RWPE2 (cell line): ENCODE measurements around the gene PCDH1.

Experiments
- ATAC-seq: fragments of 200-7000 bp; cut with Tn5 transposase; 3 replicates; pipeline ENCODE4 v1.9.1; 2021; ENCODE audit warnings: low read depth
- DNase-seq: peaks from one replicate; pipeline ENCODE4 v3.0.0-alpha.2; 2020; ENCODE audit warnings: low spot score
- H3K27ac ChIP-seq: fragments of 450-650 bp; 2 replicates; pipeline ENCODE4 v1.5.1; 2017; ENCODE audit warnings: mild to moderate bottlenecking; ENCODE audit not compliant: poor library complexity, severe bottlenecking
- H3K27me3 ChIP-seq: fragments of 250-450 bp; sonication (Bioruptor Pico); 2 replicates; pipeline ENCODE4 v1.5.1; 2021; ENCODE audit warnings: mild to moderate bottlenecking, moderate library complexity; ENCODE audit not compliant: insufficient read depth, poor library complexity, severe bottlenecking
- H3K36me3 ChIP-seq: fragments of 250-450 bp; sonication (Bioruptor Pico); 2 replicates; pipeline ENCODE4 v1.5.1; 2020; ENCODE audit warnings: low read depth, mild to moderate bottlenecking, moderate library complexity
- H3K4me1 ChIP-seq: fragments of 250-450 bp; sonication (Bioruptor Pico); 2 replicates; pipeline ENCODE4 v1.5.1; 2021; ENCODE audit warnings: mild to moderate bottlenecking, moderate library complexity; ENCODE audit not compliant: insufficient read depth, poor library complexity, severe bottlenecking
- H3K4me3 ChIP-seq: fragments of 250-450 bp; sonication (Bioruptor Pico); 2 replicates; pipeline ENCODE4 v1.5.1; 2021; ENCODE audit warnings: mild to moderate bottlenecking, moderate library complexity; ENCODE audit not compliant: severe bottlenecking
- H3K9me3 ChIP-seq: fragments of 250-450 bp; sonication (Bioruptor Pico); 2 replicates; pipeline ENCODE4 v1.5.1; 2021; ENCODE audit warnings: mild to moderate bottlenecking, moderate library complexity; ENCODE audit not compliant: severe bottlenecking
- TF ChIP-seq, protein P1 (sequence below): fragments of 450-650 bp; IDR thresholded peaks from one replicate; pipeline ENCODE4 v1.5.1; 2017; ENCODE audit warnings: mild to moderate bottlenecking, moderate library complexity; ENCODE audit not compliant: poor library complexity, severe bottlenecking

The PCDH1 gene

DNA sequence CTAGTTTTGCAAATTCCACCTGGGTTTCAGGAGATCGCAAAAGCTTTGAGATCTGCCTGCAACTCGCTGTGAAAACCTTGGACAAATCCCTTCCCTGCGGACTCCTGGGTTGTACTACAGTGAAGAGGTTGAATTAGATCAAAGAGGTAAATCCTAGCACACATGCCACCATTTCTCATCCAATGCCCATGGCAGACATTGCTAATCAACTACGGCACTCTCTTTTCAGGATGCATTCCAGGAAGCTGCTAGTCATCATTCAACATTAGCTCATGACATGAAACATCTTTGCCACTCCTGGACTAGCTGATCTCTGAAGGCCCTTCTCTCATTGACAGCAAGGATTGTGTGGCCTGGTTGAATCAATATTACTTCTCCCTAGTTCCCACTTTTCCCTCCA lies 46.1 kb downstream of the PCDH1 start:
- TF ChIP-seq, protein P1, sequence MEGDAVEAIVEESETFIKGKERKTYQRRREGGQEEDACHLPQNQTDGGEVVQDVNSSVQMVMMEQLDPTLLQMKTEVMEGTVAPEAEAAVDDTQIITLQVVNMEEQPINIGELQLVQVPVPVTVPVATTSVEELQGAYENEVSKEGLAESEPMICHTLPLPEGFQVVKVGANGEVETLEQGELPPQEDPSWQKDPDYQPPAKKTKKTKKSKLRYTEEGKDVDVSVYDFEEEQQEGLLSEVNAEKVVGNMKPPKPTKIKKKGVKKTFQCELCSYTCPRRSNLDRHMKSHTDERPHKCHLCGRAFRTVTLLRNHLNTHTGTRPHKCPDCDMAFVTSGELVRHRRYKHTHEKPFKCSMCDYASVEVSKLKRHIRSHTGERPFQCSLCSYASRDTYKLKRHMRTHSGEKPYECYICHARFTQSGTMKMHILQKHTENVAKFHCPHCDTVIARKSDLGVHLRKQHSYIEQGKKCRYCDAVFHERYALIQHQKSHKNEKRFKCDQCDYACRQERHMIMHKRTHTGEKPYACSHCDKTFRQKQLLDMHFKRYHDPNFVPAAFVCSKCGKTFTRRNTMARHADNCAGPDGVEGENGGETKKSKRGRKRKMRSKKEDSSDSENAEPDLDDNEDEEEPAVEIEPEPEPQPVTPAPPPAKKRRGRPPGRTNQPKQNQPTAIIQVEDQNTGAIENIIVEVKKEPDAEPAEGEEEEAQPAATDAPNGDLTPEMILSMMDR = no peak
- Histone ChIP-seq H3K4me3 (no peak overlapping the region), H3K4me1 (peaks cover 10% of the 10 kb centered on the region), H3K9me3 (no peaks in the 10 kb centered on the region), H3K27me3 (no peaks in the 10 kb centered on the region), H3K27ac (peak overlapping the region; percentile 41), H3K36me3 (no peaks in the 10 kb centered on the region)
- ATAC-seq (no peak), DNase-seq (no peak)

DNA sequence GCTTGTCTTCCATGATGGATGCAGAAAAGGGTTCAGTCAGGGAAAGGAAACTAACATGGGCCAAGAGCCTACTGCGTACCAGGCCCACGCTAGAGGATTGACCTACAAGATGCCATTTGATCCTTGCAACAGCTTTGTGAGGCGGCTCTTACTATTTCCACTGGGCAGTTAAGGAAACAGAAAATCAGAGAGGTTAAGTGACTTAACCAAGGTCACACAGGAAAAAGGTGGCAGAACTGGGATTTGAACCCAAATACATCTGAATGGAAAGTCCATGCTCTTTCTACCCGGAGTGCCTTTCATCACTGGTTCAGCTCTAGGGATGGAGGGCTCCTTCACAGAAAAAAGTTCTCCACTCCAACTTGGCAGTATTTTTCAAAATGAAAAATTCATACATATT lies 50.0 kb downstream of the PCDH1 start:
- no peak overlapping the region for H3K4me3 ChIP-seq
- ATAC-seq (no peak), DNase-seq (no peak)
- no peaks in the 10 kb centered on the region for H3K27me3 ChIP-seq
- H3K9me3 ChIP-seq = no peaks in the 10 kb centered on the region
- H3K36me3 ChIP-seq = no peaks in the 10 kb centered on the region
- TF ChIP-seq, protein P1 = no peak
- no peak overlapping the region for H3K27ac ChIP-seq
- peaks cover 4% of the 10 kb centered on the region for H3K4me1 ChIP-seq

DNA sequence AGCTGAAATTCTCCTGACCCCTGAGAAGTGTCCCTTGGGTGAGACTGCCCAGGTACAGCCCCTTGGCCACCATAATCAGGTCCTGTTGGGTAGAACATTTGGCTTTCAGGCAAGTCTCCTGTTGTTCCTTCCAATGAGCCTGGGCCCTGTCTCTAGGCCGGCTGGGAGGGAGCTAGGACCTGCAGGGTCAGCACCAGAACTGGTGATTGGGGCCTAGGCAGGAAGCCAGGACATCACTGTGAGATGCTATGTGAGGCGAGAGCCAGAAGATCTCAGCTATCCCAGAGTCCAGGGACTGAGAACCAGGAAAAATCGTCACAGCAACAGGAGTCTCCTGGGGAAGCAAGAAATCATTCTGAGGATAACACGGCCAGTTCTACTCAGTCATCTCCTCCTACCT lies 51.5 kb downstream of the PCDH1 start:
- Histone ChIP-seq H3K9me3 (no peaks in the 10 kb centered on the region), H3K4me1 (peaks cover 10% of the 10 kb centered on the region), H3K4me3 (no peak overlapping the region), H3K36me3 (no peaks in the 10 kb centered on the region), H3K27me3 (no peaks in the 10 kb centered on the region), H3K27ac (no peak overlapping the region)
- ATAC-seq (no peak), DNase-seq (no peak)
- TF ChIP-seq, protein P1 = no peak

DNA sequence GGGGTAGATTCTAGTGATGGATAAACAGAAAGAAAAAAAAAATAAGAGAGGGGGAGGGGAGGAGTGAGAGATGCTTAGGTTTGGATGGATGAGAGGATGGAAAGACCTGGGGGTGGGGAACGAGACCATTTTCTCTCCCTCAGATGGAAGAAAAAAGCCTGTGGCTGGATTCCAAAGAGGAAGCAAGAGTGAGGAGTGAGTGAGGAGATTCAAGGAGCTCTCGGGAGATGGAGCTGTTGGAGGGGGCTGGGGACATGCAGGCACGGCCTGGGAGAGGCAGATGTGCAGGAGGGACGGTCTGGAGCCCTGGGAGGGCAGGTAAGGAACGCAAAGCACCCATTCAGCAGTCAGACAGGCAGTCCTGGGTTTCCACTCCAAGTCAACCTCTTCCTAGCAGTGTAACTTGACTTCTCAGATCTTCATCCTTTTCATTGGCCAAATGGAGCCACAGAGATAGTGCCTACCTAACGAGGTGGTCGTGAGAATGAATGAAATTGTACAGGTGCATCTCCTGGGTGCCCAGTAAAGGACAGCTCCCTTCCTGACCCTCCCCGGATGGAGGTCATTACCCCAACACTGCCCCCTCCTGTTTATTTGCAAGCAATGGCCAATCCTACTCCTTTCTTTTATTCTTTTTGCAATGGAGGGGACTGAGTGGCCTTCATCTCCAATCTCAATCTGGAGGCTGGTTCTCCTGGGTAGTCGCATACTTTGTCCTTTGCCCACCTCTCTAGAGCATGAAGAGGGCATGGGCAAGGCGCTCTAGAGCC lies 52.2 kb downstream of the PCDH1 start:
- Histone ChIP-seq H3K4me3 (no peak overlapping the region), H3K36me3 (no peaks in the 10 kb centered on the region), H3K27ac (no peak overlapping the region), H3K27me3 (no peaks in the 10 kb centered on the region), H3K4me1 (peaks cover 15% of the 10 kb centered on the region), H3K9me3 (no peaks in the 10 kb centered on the region)
- ATAC-seq = no peak
- no peak for DNase-seq
- TF ChIP-seq, protein P1 = peak; percentile 30

DNA sequence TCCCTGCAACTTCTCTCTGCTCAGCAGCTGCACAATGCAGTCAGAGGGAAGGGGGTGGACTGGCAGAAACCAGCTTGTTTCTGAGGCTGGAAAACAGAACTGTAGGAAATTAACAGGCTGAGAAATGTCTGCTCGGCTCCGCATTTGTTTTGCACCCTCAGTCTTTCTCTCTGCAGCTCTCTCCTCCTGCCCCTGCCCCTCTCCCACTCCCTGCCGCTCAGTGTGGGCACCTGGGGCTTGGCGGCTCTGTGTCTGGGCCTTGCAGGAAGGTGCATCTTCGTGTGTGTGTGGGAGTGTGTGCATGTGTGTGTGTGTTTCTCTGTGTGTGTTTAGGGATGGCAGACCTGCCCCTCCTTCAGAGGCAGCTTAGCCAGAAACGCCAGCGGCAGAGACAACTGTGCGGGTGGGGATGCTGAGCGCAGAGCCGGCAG lies 53.0 kb downstream of the PCDH1 start:
- Histone ChIP-seq H3K4me1 (peaks cover 16% of the 10 kb centered on the region), H3K4me3 (no peak overlapping the region), H3K27me3 (no peaks in the 10 kb centered on the region), H3K36me3 (no peaks in the 10 kb centered on the region), H3K9me3 (no peaks in the 10 kb centered on the region), H3K27ac (no peak overlapping the region)
- TF ChIP-seq, protein P1 = no peak
- no peak for DNase-seq
- ATAC-seq = no peak
